ENCODE results near the gene ALB. TPM values are rescaled to one million over a fixed set of nuclear protein-coding genes. Genes with fewer than 3 reads are reported as not detected.
A peak's percentile ranks its signal among the peaks of the same experiment; 100 is the strongest.

The ALB gene
- total RNA-seq, 1 experiment from 2014 or later = 0.22 TPM

GRCh38 chr4:73447671-73448070, 43.6 kb downstream of the ALB start:
- H3K79me2 ChIP-seq (ENCODE audit: low read length) = no peaks in the 10 kb centered on the region
- no peaks in the 10 kb centered on the region for H4K20me1 ChIP-seq (ENCODE audit: low read length)
- no peaks in the 10 kb centered on the region for H3F3A ChIP-seq (ENCODE audit: low read length, unreplicated experiment)
- H3K9ac ChIP-seq (ENCODE audit: low read length) = no peak overlapping the region
- ChIA-PET CTCF (no interaction called here), POLR2A (ENCODE audit: unreplicated experiment) (no interaction called here)
- no peak overlapping the region for H2AFZ ChIP-seq (ENCODE audit: low read length)
- intact Hi-C loops (cut with micrococcal nuclease) = loop anchor here (5.0 kb wide), 1 partner anchor 50 kb away; no protein-coding TSS in a partner anchor
- peak; percentile 31 for ATAC-seq
- peaks cover 15% of the 10 kb centered on the region; the same call in 1 of the 2 replicates for H3K27me3 ChIP-seq (ENCODE audit: low read length)
- H3K9me2 ChIP-seq (replicated peaks; ENCODE audit: low read length) = no peaks in the 10 kb centered on the region
- BruUV-seq (replicated peaks) = no TSS peak
- H3K4me2 ChIP-seq (ENCODE audit: low read length) = no peak overlapping the region
- no peak overlapping the region for H3K27ac ChIP-seq (ENCODE audit: low read length)
- no peaks in the 10 kb centered on the region for H3K9me3 ChIP-seq (ENCODE audit: low read length)
- H3K4me1 ChIP-seq (ENCODE audit: insufficient read depth, low read length) = peaks cover 13% of the 10 kb centered on the region
- DNase-seq = peak; percentile 29
- TF ChIP-seq EZH2 (IDR thresholded peaks at IDR 0.05; ENCODE audit: low read length, unreplicated experiment) (no peak), CTCF (conservative IDR thresholded peaks at IDR 0.05; ENCODE audit: low read depth, low read length) (no peak), EZH2phosphoT487 (IDR thresholded peaks at IDR 0.05; ENCODE audit: borderline replicate concordance, low read length) (no peak)
- no peak overlapping the region for H3K4me3 ChIP-seq (ENCODE audit: low read length)
- H3K36me3 ChIP-seq (ENCODE audit: low read depth, low read length) = no peaks in the 10 kb centered on the region

- DNase-seq (no peak), ATAC-seq (no peak)
- H3K9ac ChIP-seq (ENCODE audit: low read length) = no peak overlapping the region
- H3K4me1 ChIP-seq (ENCODE audit: insufficient read depth, low read length) = peaks cover 11% of the 10 kb centered on the region; the same call in 1 of the 2 replicates
- ChIA-PET CTCF (no interaction called here), POLR2A (ENCODE audit: unreplicated experiment) (no interaction called here)
- H3K27ac ChIP-seq (ENCODE audit: low read length) = no peak overlapping the region
- H3K4me3 ChIP-seq (ENCODE audit: low read length) = no peak overlapping the region
- H2AFZ ChIP-seq (ENCODE audit: low read length) = no peak overlapping the region
- no peaks in the 10 kb centered on the region for H3K36me3 ChIP-seq (ENCODE audit: low read depth, low read length)
- peaks cover 18% of the 10 kb centered on the region; the same call in 1 of the 2 replicates for H3K27me3 ChIP-seq (ENCODE audit: low read length)
- no peaks in the 10 kb centered on the region for H3K79me2 ChIP-seq (ENCODE audit: low read length)
- H3F3A ChIP-seq (ENCODE audit: low read length, unreplicated experiment) = no peaks in the 10 kb centered on the region
- intact Hi-C loops (cut with micrococcal nuclease) = loop anchor here (5.0 kb wide), 1 partner anchor 51 kb away; no protein-coding TSS in a partner anchor
- no peaks in the 10 kb centered on the region for H4K20me1 ChIP-seq (ENCODE audit: low read length)
- TF ChIP-seq EZH2phosphoT487 (IDR thresholded peaks at IDR 0.05; ENCODE audit: borderline replicate concordance, low read length) (no peak), CTCF (conservative IDR thresholded peaks at IDR 0.05; ENCODE audit: low read depth, low read length) (no peak), EZH2 (IDR thresholded peaks at IDR 0.05; ENCODE audit: low read length, unreplicated experiment) (no peak)
- no peaks in the 10 kb centered on the region for H3K9me3 ChIP-seq (ENCODE audit: low read length)
- no peaks in the 10 kb centered on the region for H3K9me2 ChIP-seq (replicated peaks; ENCODE audit: low read length)
- no TSS peak for BruUV-seq (replicated peaks)
- no peak overlapping the region for H3K4me2 ChIP-seq (ENCODE audit: low read length)
These were observed 44.5 kb downstream of the ALB start for GRCh38 chr4:73448448-73449203.

GRCh38 chr4:73450398-73451004, 46.4 kb downstream of the ALB start:
- no peak overlapping the region for H3K4me3 ChIP-seq (ENCODE audit: low read length)
- H3K79me2 ChIP-seq (ENCODE audit: low read length) = no peaks in the 10 kb centered on the region
- no TSS peak for BruUV-seq (replicated peaks)
- H3K36me3 ChIP-seq (ENCODE audit: low read depth, low read length) = no peaks in the 10 kb centered on the region
- no peaks in the 10 kb centered on the region for H4K20me1 ChIP-seq (ENCODE audit: low read length)
- no peak overlapping the region for H3K9ac ChIP-seq (ENCODE audit: low read length)
- POLR2A ChIA-PET (ENCODE audit: unreplicated experiment) = no interaction called here
- TF ChIP-seq EZH2 (IDR thresholded peaks at IDR 0.05; ENCODE audit: low read length, unreplicated experiment) = no peak
- TF ChIP-seq EZH2phosphoT487 (IDR thresholded peaks at IDR 0.05; ENCODE audit: borderline replicate concordance, low read length) = no peak
- TF ChIP-seq CTCF (conservative IDR thresholded peaks at IDR 0.05; ENCODE audit: low read depth, low read length) = no peak
- no peaks in the 10 kb centered on the region for H3K9me3 ChIP-seq (ENCODE audit: low read length)
- intact Hi-C loops (cut with micrococcal nuclease) = no loop called here
- no peak overlapping the region for H3K4me2 ChIP-seq (ENCODE audit: low read length)
- H3K27ac ChIP-seq (ENCODE audit: low read length) = peak overlapping the region; percentile 36
- ATAC-seq (peak; percentile 59), DNase-seq (peak; percentile 77)
- H3K4me1 ChIP-seq (ENCODE audit: insufficient read depth, low read length) = peaks cover 11% of the 10 kb centered on the region; the same call in 1 of the 2 replicates
- H2AFZ ChIP-seq (ENCODE audit: low read length) = 0 out of 2 replicates have a peak overlapping the region, but pooled peaks have one; percentile 2
- CTCF ChIA-PET = no interaction called here
- H3F3A ChIP-seq (ENCODE audit: low read length, unreplicated experiment) = no peaks in the 10 kb centered on the region
- H3K27me3 ChIP-seq (ENCODE audit: low read length) = peaks cover 21% of the 10 kb centered on the region
- H3K9me2 ChIP-seq (replicated peaks; ENCODE audit: low read length) = no peaks in the 10 kb centered on the region

Data from PC-3 (cell line).